HEK293T (cell line): ENCODE measurements around the gene RNASEL.
A peak's percentile ranks its signal among the peaks of the same experiment; 100 is the strongest.

Experiments used
- CTCF ChIA-PET: fragments of 350-600 bp; formaldehyde crosslinking; extraction: SDS; loops from one replicate; lab custom pipeline; 2021; ENCODE audit warnings: antibody characterized with exemption, inconsistent platforms; lab: Yijun Ruan, JAX
- POLR2A ChIA-PET: fragments of 350-600 bp; formaldehyde crosslinking; extraction: SDS; loops from one replicate; lab custom pipeline; 2020; ENCODE audit warnings: antibody characterized with exemption, inconsistent platforms; lab: Yijun Ruan, JAX
- DNase-seq: peaks from one replicate; pipeline ENCODE4 v3.0.0; 2012; ENCODE audit warnings: mixed read lengths; ENCODE audit errors: extremely low spot score
- ARNT ChIP-seq: fragments of 450-650 bp; IDR thresholded peaks from 2 replicates; pipeline ENCODE4 v1.6.1; 2017; ENCODE audit warnings: mild to moderate bottlenecking
- BHLHE40 ChIP-seq: fragments of 450-650 bp; IDR thresholded peaks from 2 replicates; pipeline ENCODE4 v1.6.1; 2016; ENCODE audit warnings: mild to moderate bottlenecking, moderate library complexity, borderline replicate concordance
- CTBP1 ChIP-seq: fragments of 450-650 bp; IDR thresholded peaks from 2 replicates; pipeline ENCODE4 v1.6.1; 2016; ENCODE audit warnings: borderline replicate concordance
- ELF4 ChIP-seq: fragments of 450-650 bp; IDR thresholded peaks from 2 replicates; pipeline ENCODE4 v1.6.1; 2017; ENCODE audit warnings: antibody characterized with exemption
- FOXA1 ChIP-seq: fragments of 450-650 bp; IDR thresholded peaks from 2 replicates; pipeline ENCODE4 v1.6.1; 2016; ENCODE audit warnings: mild to moderate bottlenecking
- FOXK2 ChIP-seq: fragments of 450-650 bp; IDR thresholded peaks from 2 replicates; pipeline ENCODE4 v1.6.1; 2016; ENCODE audit warnings: mild to moderate bottlenecking
- FOXM1 ChIP-seq: fragments of 450-650 bp; IDR thresholded peaks from 2 replicates; pipeline ENCODE4 v1.6.1; 2017; ENCODE audit warnings: mild to moderate bottlenecking, borderline replicate concordance
- HDGF ChIP-seq: fragments of 450-650 bp; IDR thresholded peaks from 2 replicates; pipeline ENCODE4 v1.6.1; 2017; ENCODE audit warnings: antibody characterized with exemption, borderline replicate concordance
- L3MBTL2 ChIP-seq: fragments of 450-650 bp; conservative IDR thresholded peaks from 2 replicates; pipeline ENCODE4 v1.6.1; 2016; ENCODE audit warnings: mild to moderate bottlenecking
- LEF1 ChIP-seq: fragments of 450-650 bp; IDR thresholded peaks from 2 replicates; pipeline ENCODE4 v1.6.1; 2017; ENCODE audit warnings: mild to moderate bottlenecking, borderline replicate concordance
- NFRKB ChIP-seq: fragments of 450-650 bp; IDR thresholded peaks from 2 replicates; pipeline ENCODE4 v1.6.1; 2016; ENCODE audit warnings: mild to moderate bottlenecking, moderate library complexity
- SP1 ChIP-seq: fragments of 450-650 bp; IDR thresholded peaks from 2 replicates; pipeline ENCODE4 v1.6.1; 2017
- SUZ12 ChIP-seq: fragments of 450-650 bp; IDR thresholded peaks from 2 replicates; pipeline ENCODE4 v1.6.1; 2016; ENCODE audit warnings: mild to moderate bottlenecking
- TARDBP ChIP-seq: fragments of 450-650 bp; IDR thresholded peaks from 2 replicates; pipeline ENCODE4 v1.6.1; 2016
- ZNF384 ChIP-seq: fragments of 450-650 bp; IDR thresholded peaks from 2 replicates; pipeline ENCODE4 v1.6.1; 2016
- TF ChIP-seq, protein P1 (sequence below): fragments of 450-650 bp; IDR thresholded peaks from 2 replicates; pipeline ENCODE4 v1.6.1; 2016

Gene RNASEL

DNA sequence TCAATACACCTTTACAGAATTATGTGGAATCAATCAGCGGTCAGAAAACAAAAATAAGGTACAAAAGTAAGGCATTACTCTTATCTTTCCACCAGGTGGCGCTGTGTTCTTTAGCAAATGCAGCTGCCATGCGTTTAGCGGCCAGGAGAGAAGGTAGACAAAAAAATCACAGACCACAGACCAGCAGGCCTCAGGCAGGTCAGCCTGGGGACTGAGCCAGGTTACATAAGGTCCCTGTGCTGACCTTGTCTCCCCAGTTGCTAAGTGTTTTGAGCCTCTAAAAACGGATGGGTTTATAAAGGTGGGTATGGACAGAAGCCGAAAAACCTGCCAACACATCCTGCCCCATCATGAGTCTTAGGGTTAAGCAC is 12.3 kb upstream of the RNASEL start:
- CTCF ChIA-PET = interaction anchor here (0.7 to 17.5 kb wide), 2 partner anchors 177 to 184 kb away, joined by 3 to 324 read pairs; no protein-coding TSS in a partner anchor
- no peak for TF ChIP-seq ZNF384
- TF ChIP-seq FOXA1 = no peak
- no peak for TF ChIP-seq ELF4
- no peak for TF ChIP-seq ARNT
- peak; percentile 78 for DNase-seq
- POLR2A ChIA-PET = interaction anchor here (0.9 to 2.5 kb wide), 3 partner anchors 13 to 181 kb away, joined by 4 to 8 read pairs (median 4); no protein-coding TSS in a partner anchor

DNA sequence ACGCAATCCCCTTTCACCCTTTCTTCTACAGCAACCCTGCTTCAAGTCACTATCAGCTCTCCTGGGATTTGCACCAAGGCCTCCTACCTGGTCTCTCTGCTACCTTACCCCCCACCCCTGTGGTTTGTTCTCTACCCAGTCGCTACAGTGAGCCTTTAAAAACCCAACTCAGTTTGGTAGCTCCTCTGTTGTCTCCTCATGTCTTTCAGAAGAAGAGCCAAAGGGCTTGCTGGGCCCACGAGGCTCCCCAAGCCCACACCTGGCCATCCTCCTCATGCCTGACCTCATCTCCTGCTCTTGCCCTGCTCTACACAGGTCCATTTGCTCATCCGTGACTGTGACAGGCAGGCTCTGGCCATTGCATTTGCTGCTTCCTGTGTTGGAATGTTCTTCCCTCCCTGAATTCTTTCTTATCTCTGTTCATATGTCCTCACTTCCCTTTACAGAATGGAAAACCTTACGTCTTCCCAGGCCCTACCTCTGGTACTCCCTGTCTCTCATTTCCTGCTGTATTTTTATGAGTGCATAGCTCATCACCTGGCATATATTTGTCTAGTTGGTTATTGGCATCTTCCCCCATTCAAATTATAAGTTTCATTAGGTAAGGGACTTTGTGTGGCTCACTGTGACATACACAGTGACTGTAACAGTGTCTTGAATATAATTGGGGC is 11.8 kb upstream of the RNASEL start:
- no peak for TF ChIP-seq SUZ12
- TF ChIP-seq FOXK2 = no peak
- TF ChIP-seq ELF4 = no peak
- no peak for TF ChIP-seq L3MBTL2
- TF ChIP-seq NFRKB = no peak
- no peak for TF ChIP-seq TARDBP
- TF ChIP-seq ZNF384 = no peak
- no peak for TF ChIP-seq LEF1
- TF ChIP-seq ARNT = no peak
- TF ChIP-seq HDGF = no peak
- TF ChIP-seq CTBP1 = no peak
- TF ChIP-seq, protein P1, sequence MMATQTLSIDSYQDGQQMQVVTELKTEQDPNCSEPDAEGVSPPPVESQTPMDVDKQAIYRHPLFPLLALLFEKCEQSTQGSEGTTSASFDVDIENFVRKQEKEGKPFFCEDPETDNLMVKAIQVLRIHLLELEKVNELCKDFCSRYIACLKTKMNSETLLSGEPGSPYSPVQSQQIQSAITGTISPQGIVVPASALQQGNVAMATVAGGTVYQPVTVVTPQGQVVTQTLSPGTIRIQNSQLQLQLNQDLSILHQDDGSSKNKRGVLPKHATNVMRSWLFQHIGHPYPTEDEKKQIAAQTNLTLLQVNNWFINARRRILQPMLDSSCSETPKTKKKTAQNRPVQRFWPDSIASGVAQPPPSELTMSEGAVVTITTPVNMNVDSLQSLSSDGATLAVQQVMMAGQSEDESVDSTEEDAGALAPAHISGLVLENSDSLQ = no peak
- TF ChIP-seq BHLHE40 = no peak
- no peak for DNase-seq
- POLR2A ChIA-PET = interaction anchor here (1.8 to 2.5 kb wide), 2 partner anchors 14 to 15 kb away, joined by 4 to 8 read pairs; no protein-coding TSS in a partner anchor
- CTCF ChIA-PET = interaction anchor here (0.6 to 17.5 kb wide), 3 partner anchors 42 to 184 kb away, joined by 3 to 324 read pairs (median 3); no protein-coding TSS in a partner anchor

DNA sequence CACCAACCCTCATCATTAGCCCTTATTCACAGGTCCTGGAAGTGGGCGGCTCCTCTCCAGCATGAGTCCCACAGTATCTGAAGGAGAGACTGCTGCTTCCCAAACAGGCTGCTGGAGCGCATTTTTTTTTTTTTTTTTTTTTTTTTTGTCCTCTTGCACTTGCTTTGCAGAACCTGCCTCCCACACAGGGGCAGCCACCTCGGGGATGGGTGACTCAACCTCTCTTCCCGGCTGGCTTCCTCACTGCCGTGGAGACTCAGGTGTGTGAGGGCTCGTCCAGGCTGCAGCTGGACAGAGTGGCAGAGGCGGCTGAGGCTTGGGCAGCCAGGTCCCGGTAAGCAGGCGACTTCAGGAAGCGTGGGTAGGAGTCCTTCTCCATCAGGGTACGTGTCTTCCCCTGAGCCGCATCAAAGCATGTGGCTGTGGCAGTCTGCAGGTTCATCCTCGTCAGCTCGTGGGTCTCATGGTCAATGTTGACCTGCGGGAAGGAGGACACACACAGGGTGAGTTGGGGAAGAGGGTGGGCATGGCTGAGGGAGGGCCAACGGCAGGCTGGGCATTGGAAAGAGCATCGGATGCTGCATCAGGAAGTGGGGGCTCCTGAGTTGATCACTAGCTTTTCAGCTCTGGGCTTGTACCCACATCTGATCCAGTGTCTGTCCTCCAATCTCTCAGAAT is 11.1 kb upstream of the RNASEL start:
- CTCF ChIA-PET = interaction anchor here (0.6 to 17.5 kb wide), 5 partner anchors 11 to 185 kb away, joined by 3 to 324 read pairs (median 3); partner anchors contain the start of gene RNASEL
- TF ChIP-seq CTBP1 (no peak), SP1 (no peak), BHLHE40 (no peak), ZNF384 (no peak), FOXK2 (no peak), FOXA1 (no peak), TARDBP (no peak), ELF4 (no peak), L3MBTL2 (no peak), SUZ12 (no peak), LEF1 (no peak), ARNT (no peak)
- TF ChIP-seq, protein P1 = no peak
- POLR2A ChIA-PET = interaction anchor here (0.8 to 2.5 kb wide), 3 partner anchors 15 to 183 kb away, joined by 4 to 8 read pairs (median 4); no protein-coding TSS in a partner anchor

DNA sequence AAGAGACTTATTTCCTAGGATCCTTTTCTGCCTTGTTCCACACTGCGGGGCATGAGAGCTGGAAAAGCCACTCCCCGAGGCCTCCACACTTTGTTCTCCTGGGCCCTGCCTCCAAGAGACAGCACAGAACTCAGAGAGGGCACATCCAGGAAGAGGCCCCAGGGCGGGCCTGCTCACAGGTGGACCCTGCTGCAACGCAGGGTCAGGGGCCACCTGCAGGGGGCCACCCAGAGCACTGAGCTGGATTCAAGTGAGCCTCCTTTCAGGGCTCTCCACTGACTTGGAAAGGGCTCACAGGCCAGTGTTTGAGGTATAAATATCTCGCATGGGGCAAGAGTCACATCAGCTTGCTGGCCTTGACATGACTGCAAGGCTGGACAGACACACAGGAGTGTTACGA is 10.3 kb upstream of the RNASEL start:
- CTCF ChIA-PET = interaction anchor here (0.6 to 17.5 kb wide), 4 partner anchors 10 to 186 kb away, joined by 3 to 324 read pairs (median 3); partner anchors contain the start of gene RNASEL
- POLR2A ChIA-PET = interaction anchor here (0.8 to 2.5 kb wide), 7 partner anchors 10 to 184 kb away, joined by 3 to 9 read pairs (median 5); partner anchors contain the start of gene RNASEL
- no peak for DNase-seq
- TF ChIP-seq FOXK2 (no peak), HDGF (no peak), FOXA1 (no peak), FOXM1 (no peak), ARNT (no peak), ZNF384 (no peak), SP1 (no peak), NFRKB (no peak), ELF4 (no peak), TARDBP (no peak), BHLHE40 (no peak), LEF1 (no peak)
- TF ChIP-seq, protein P1 = no peak

More for the DNA sequence above, 11.1 kb upstream of the RNASEL start:
- DNase-seq = no peak

DNA sequence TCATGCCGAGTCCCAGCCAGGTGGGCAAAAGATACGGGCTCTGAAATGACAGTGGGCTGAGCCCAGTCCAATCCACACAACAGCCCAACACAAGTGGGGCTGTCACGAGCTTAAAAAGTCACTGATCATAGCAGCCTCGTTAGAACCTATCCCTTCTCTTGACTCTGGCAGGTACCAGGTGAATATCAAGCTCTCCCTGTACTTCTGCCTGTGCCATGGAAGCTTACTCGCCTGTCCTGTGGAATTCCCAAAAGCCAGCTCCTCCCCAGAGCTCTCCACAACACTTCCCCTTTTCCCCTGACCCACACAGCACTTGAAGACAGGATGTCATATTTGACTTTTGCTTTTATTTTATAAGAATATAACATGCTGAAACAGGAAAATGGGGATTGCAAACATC is 9.2 kb upstream of the RNASEL start:
- TF ChIP-seq SP1 = no peak
- ChIA-PET CTCF (interaction anchor here (0.6 to 17.5 kb wide), 5 partner anchors 113 to 231 kb away, joined by 3 to 324 read pairs (median 3); no protein-coding TSS in a partner anchor), POLR2A (interaction anchor here (0.8 to 2.0 kb wide), 6 partner anchors 9 to 206 kb away, joined by 3 to 9 read pairs (median 4); partner anchors contain the start of genes GLUL and RNASEL)
- DNase-seq = no peak

DNA sequence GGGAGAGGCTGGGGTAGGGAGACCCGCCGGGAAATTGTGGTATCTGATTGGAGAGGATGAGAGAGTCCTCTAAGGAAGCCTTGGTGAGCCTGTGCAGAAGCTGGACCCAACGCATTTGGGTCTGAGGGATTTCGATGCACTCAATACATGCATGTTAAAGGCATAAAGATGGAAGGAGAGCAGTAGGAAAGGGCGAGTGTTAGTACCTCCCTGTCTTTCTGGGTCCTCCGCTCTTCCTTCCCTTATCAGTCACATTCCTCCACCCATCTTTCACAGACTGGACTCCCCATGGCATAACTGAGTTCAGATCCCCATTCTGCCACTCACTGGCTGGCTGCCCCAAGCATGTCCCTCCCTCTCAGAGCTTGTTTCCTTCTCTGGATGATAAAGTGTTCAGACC is 7.9 kb upstream of the RNASEL start:
- ChIA-PET CTCF (interaction anchor here (1.1 to 17.5 kb wide), 3 partner anchors 23 to 188 kb away, joined by 3 to 324 read pairs (median 4); no protein-coding TSS in a partner anchor), POLR2A (no interaction called here)
- no peak for DNase-seq
- TF ChIP-seq L3MBTL2 (no peak), FOXK2 (no peak), ELF4 (no peak), TARDBP (no peak), LEF1 (no peak), SP1 (no peak), FOXA1 (no peak), FOXM1 (no peak), ZNF384 (no peak), CTBP1 (no peak), HDGF (no peak), BHLHE40 (no peak), SUZ12 (no peak), NFRKB (no peak), ARNT (no peak)
- TF ChIP-seq, protein P1 = no peak
